Activated CD4-positive, alpha-beta memory T cell treated with anti-CD3 and anti-CD28 coated beads, Interleukin-2, amount 10 ng/mL, durations not matched to agents 7 days and 5 days (primary cell): ENCODE measurements around the gene RPL29. TPM values are rescaled to one million over a fixed set of nuclear protein-coding genes. Genes with fewer than 3 reads are reported as not detected.

Experiments
- CTCF ChIA-PET: fragments of 350-600 bp; sonication (Branson Sonifier 250); formaldehyde crosslinking; loops from one replicate; lab custom pipeline; 2021; ENCODE audit warnings: antibody characterized with exemption, inconsistent platforms; lab: Charles Lee
- POLR2A ChIA-PET: fragments of 350-600 bp; sonication (Branson Sonifier 250); formaldehyde crosslinking; loops from one replicate; lab custom pipeline; 2021; ENCODE audit warnings: antibody characterized with exemption; lab: Charles Lee
- DNase-seq: peaks from one replicate; pipeline ENCODE4 v3.0.0-alpha.2; 2020
- H3K27ac Mint-ChIP-seq: one replicate; pipeline ENCODE4 v1.8.0; 2021; ENCODE audit warnings: mild to moderate bottlenecking, mixed read lengths
- H3K27me3 Mint-ChIP-seq: one replicate; pipeline ENCODE4 v1.8.0; 2021; ENCODE audit warnings: mixed read lengths
- H3K36me3 Mint-ChIP-seq: one replicate; pipeline ENCODE4 v1.8.0; 2021; ENCODE audit warnings: low read depth, mixed read lengths
- H3K4me1 Mint-ChIP-seq: one replicate; pipeline ENCODE4 v1.8.0; 2021; ENCODE audit warnings: mixed read lengths
- H3K4me3 Mint-ChIP-seq: one replicate; pipeline ENCODE4 v1.8.0; 2021; ENCODE audit warnings: mild to moderate bottlenecking, mixed read lengths
- H3K9me3 Mint-ChIP-seq: one replicate; pipeline ENCODE4 v1.8.0; 2021; ENCODE audit warnings: mixed read lengths
- total RNA-seq, 2 experiments: library from RNA; stranded (reverse); gene quantifications; one replicate each; pipeline ENCODE4 v1.2.3, GENCODE V29; 2021

The RPL29 gene
- total RNA-seq, 2 experiments from 2014 or later: 1,042 to 1,047 TPM

DNA sequence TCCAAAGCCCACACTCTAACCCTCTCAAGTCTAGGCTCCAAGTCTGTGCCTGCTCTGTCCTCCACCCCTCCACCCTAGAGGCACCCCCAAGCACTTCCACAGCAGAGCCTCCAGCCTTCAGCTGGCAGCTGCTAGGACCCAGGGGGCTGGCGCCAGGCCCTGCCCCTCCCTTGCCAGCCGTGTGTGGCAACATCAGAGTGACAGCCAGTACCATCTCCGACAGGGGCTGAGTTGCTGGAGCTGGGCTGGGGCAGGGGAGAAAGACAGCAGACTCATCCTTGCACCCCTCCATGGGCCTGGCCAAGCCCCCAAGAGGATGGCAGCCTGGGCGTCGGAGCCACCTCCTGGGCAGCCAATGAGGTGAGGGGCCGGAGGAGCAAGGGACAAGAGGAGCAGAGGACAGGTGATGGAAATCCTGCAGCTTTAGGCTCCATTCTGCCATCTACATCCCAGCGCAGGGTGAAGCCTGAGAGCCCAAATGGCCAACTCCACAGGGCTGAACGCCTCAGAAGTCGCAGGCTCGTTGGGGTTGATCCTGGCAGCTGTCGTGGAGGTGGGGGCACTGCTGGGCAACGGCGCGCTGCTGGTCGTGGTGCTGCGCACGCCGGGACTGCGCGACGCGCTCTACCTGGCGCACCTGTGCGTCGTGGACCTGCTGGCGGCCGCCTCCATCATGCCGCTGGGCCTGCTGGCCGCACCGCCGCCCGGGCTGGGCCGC lies 40.4 kb downstream of the RPL29 start, which contains the start of gene GPR62:
TSS of gene GPR62 (plus strand) at position 207 of the 718 bp plus-strand sequence. CDS start at position 479, 272 bp downstream.
- Mint-ChIP-seq H3K9me3 (no peaks in the 10 kb centered on the region), H3K27ac (no peak within 1 kb of the TSS), H3K4me1 (peaks cover 7% of the 10 kb centered on the region), H3K4me3 (no peak within 1 kb of the TSS), H3K27me3 (peaks cover 35% of the 10 kb centered on the region), H3K36me3 (peaks cover 3% of the 10 kb centered on the region)
- ChIA-PET POLR2A (interaction anchor here (0.9 to 1.1 kb wide), 2 partner anchors 9 to 10 kb away, joined by 3 to 4 read pairs; no protein-coding TSS in a partner anchor), CTCF (no interaction called here)
- no peak for DNase-seq

GRCh38 chr3:51954713-51955112 lies 41.0 kb downstream of the RPL29 start:
- Mint-ChIP-seq H3K27me3 (peaks cover 35% of the 10 kb centered on the region), H3K27ac (no peak overlapping the region), H3K4me3 (no peak overlapping the region), H3K9me3 (no peaks in the 10 kb centered on the region), H3K4me1 (peaks cover 7% of the 10 kb centered on the region), H3K36me3 (peaks cover 3% of the 10 kb centered on the region)
- CTCF ChIA-PET: interaction anchor here (1.9 kb wide), 1 partner anchor 19 kb away, joined by 7 read pairs; the partner anchor contains the start of gene ABHD14B
- POLR2A ChIA-PET: interaction anchor here (0.9 to 1.9 kb wide), 4 partner anchors 8 to 41 kb away, joined by 3 to 5 read pairs (median 4); partner anchors contain the start of gene RPL29
- DNase-seq: no peak

DNA sequence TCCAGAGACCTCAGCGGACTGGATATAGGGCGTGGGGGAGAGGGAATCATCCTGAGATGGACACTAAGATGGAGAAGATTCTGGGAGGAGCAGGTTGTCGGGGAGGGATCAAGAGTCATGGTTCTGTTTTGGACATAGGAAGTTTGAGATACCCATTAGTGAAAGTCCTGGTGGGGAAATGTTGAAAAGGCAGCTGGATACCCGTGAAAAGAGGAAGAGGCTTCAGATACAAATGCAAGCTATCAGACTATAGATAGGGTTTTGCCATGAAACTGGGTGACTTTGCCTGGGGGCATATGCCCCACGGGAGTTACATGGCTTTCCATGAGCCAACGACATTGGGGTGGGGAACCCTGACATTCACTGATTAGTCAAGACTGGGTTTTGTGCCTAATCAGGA lies 41.6 kb downstream of the RPL29 start:
- ChIA-PET POLR2A (interaction anchor here (1.1 to 1.9 kb wide), 4 partner anchors 8 to 42 kb away, joined by 3 to 5 read pairs (median 4); partner anchors contain the start of gene RPL29), CTCF (interaction anchor here (0.5 to 1.9 kb wide), 2 partner anchors 20 to 1267 kb away, joined by 4 to 7 read pairs; partner anchors contain the start of gene ABHD14B)
- H3K36me3 Mint-ChIP-seq: peaks cover 3% of the 10 kb centered on the region
- H3K4me3 Mint-ChIP-seq: no peak overlapping the region
- peaks cover 35% of the 10 kb centered on the region for H3K27me3 Mint-ChIP-seq
- no peak overlapping the region for H3K27ac Mint-ChIP-seq
- H3K4me1 Mint-ChIP-seq: peaks cover 7% of the 10 kb centered on the region
- no peaks in the 10 kb centered on the region for H3K9me3 Mint-ChIP-seq
- no peak for DNase-seq

- H3K4me3 Mint-ChIP-seq: no peak overlapping the region
- peaks cover 7% of the 10 kb centered on the region for H3K4me1 Mint-ChIP-seq
- CTCF ChIA-PET: interaction anchor here (1.1 to 1.9 kb wide), 2 partner anchors 20 to 100 kb away, joined by 3 to 7 read pairs; partner anchors contain the start of gene ABHD14B
- H3K27me3 Mint-ChIP-seq: peaks cover 35% of the 10 kb centered on the region
- POLR2A ChIA-PET: interaction anchor here (1.2 to 1.9 kb wide), 3 partner anchors 9 to 43 kb away, joined by 3 to 5 read pairs (median 4); partner anchors contain the start of gene RPL29
- H3K27ac Mint-ChIP-seq: no peak overlapping the region
- no peaks in the 10 kb centered on the region for H3K9me3 Mint-ChIP-seq
- peaks cover 3% of the 10 kb centered on the region for H3K36me3 Mint-ChIP-seq
- DNase-seq: no peak
Measured at GRCh38 chr3:51953445-51953844, 42.2 kb downstream of the RPL29 start.

- ChIA-PET POLR2A (no interaction called here), CTCF (interaction anchor here (1.7 kb wide), 1 partner anchor 8 kb away, joined by 8 read pairs; the partner anchor contains the start of gene PARP3)
- peaks cover 29% of the 10 kb centered on the region for H3K27me3 Mint-ChIP-seq
- H3K4me3 Mint-ChIP-seq: no peak overlapping the region
- H3K27ac Mint-ChIP-seq: no peak overlapping the region
- H3K9me3 Mint-ChIP-seq: no peaks in the 10 kb centered on the region
- DNase-seq: no peak
- H3K4me1 Mint-ChIP-seq: peaks cover 2% of the 10 kb centered on the region
- no peaks in the 10 kb centered on the region for H3K36me3 Mint-ChIP-seq
Measured at GRCh38 chr3:51950899-51951298, 44.8 kb downstream of the RPL29 start.

DNA sequence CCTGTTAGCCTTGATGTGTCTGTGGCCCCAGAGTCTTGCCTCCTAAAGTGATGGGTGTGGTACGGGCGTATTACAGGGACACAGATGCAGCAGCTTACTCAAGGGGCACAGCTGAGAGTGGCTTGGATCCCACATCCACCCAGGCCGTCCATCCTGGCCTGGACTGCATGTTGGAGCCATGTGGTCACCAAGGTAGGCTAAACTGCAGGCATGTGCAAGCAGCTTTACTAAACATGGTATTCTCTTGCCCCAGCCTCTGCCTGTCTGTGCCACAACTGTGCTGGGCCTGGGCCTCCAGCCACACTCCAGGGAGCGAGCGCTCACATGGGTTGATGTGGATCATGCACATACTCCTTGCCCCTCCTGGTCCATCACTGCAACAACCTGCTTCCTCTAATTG lies 46.6 kb downstream of the RPL29 start:
- Mint-ChIP-seq H3K4me1 (no peaks in the 10 kb centered on the region), H3K27me3 (peaks cover 17% of the 10 kb centered on the region), H3K36me3 (no peaks in the 10 kb centered on the region), H3K4me3 (no peak overlapping the region), H3K27ac (no peak overlapping the region), H3K9me3 (no peaks in the 10 kb centered on the region)
- DNase-seq: no peak
- CTCF ChIA-PET: no interaction called here
- POLR2A ChIA-PET: no interaction called here

DNA sequence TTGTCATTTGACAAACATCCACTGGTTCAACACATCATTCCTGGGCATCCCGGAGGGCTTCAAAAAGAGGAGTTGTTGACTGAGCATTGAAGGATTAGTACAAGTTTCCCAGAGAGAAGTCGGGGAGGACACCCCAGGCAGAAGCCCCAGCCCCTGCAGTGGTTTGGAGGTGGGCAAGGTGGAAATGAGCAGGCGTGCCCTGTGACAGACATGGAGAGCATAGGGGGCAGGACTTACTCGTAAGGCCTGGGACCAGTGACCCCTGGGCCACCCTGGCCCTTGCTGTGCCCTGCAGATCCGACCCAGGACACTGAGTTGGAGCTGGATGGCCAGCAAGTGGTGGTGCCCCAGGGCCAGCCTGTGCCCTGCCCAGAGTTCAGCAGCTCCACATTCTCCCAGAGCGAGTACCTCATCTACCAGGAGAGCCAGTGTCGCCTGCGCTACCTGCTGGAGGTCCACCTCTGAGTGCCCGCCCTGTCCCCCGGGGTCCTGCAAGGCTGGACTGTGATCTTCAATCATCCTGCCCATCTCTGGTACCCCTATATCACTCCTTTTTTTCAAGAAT lies 47.6 kb downstream of the RPL29 start:
- ChIA-PET POLR2A (no interaction called here), CTCF (no interaction called here)
- H3K27me3 Mint-ChIP-seq: peaks cover 7% of the 10 kb centered on the region
- no peak overlapping the region for H3K27ac Mint-ChIP-seq
- no peak for DNase-seq
- H3K4me1 Mint-ChIP-seq: peaks cover under 1% of the 10 kb centered on the region
- H3K9me3 Mint-ChIP-seq: no peaks in the 10 kb centered on the region
- H3K36me3 Mint-ChIP-seq: no peaks in the 10 kb centered on the region
- no peak overlapping the region for H3K4me3 Mint-ChIP-seq

- Mint-ChIP-seq H3K36me3 (no peaks in the 10 kb centered on the region), H3K9me3 (no peaks in the 10 kb centered on the region), H3K27me3 (peaks cover 4% of the 10 kb centered on the region), H3K4me3 (no peak overlapping the region), H3K4me1 (peaks cover 8% of the 10 kb centered on the region), H3K27ac (no peak overlapping the region)
- no peak for DNase-seq
- ChIA-PET CTCF (no interaction called here), POLR2A (interaction anchor here (1.3 kb wide), 1 partner anchor 19 kb away, joined by 3 read pairs; the partner anchor contains the start of gene PCBP4)
Measured at GRCh38 chr3:51947215-51947900, 48.3 kb downstream of the RPL29 start.

- no peaks in the 10 kb centered on the region for H3K36me3 Mint-ChIP-seq
- ChIA-PET CTCF (no interaction called here), POLR2A (interaction anchor here (0.9 to 1.3 kb wide), 2 partner anchors 8 to 20 kb away, joined by 3 read pairs; partner anchors contain the start of genes GPR62 and PCBP4)
- H3K27ac Mint-ChIP-seq: no peak overlapping the region
- no peak for DNase-seq
- no peaks in the 10 kb centered on the region for H3K27me3 Mint-ChIP-seq
- no peaks in the 10 kb centered on the region for H3K9me3 Mint-ChIP-seq
- peaks cover 11% of the 10 kb centered on the region for H3K4me1 Mint-ChIP-seq
- no peak overlapping the region for H3K4me3 Mint-ChIP-seq
Measured at GRCh38 chr3:51946796-51947195, 48.9 kb downstream of the RPL29 start.

DNA sequence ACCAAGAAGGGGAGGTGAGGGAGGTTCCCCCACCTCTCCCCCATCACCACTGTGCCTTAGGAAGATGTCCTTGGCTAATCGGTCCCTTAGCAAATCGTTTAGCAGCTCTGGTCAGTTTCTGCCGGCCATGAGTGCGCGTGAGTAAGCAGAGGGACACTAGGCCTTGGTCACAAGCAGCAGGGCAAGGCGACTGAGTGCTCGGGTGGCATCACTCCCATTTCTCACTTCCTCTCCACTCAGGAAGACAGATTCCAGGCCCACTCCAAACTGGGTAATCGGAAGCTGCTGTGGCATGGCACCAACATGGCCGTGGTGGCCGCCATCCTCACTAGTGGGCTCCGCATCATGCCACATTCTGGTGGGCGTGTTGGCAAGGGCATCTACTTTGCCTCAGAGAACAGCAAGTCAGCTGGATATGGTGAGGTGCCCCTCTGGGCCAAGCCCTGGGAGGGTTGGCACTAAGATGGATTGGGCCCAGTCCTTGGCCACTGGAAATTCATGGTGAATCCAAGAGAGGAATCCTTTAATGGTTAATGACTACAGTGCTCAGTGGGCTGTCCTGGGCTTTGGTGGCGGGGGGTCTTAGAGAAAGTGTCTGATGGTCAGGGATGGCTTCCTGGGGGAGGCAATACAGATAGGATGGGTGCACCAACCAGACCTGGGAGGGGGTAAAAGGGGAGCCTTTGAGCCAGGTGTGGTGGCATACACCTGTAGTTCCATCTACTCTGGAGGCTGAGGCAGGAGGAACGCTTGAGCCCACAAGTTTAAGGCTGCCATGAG lies 49.6 kb downstream of the RPL29 start:
- ChIA-PET POLR2A (interaction anchor here (0.9 to 2.2 kb wide), 3 partner anchors 8 to 21 kb away, joined by 3 to 5 read pairs (median 3); partner anchors contain the start of genes GPR62 and PCBP4), CTCF (interaction anchor here (1.7 kb wide), 1 partner anchor 28 kb away, joined by 6 read pairs; the partner anchor contains the start of gene ABHD14B)
- Mint-ChIP-seq H3K27me3 (no peaks in the 10 kb centered on the region), H3K9me3 (no peaks in the 10 kb centered on the region), H3K27ac (no peak overlapping the region), H3K4me1 (peaks cover 15% of the 10 kb centered on the region), H3K36me3 (no peaks in the 10 kb centered on the region), H3K4me3 (no peak overlapping the region)
- no peak for DNase-seq

- no peak for DNase-seq
- Mint-ChIP-seq H3K4me1 (peaks cover 23% of the 10 kb centered on the region), H3K27ac (no peak overlapping the region), H3K4me3 (no peak overlapping the region), H3K27me3 (no peaks in the 10 kb centered on the region), H3K9me3 (no peaks in the 10 kb centered on the region), H3K36me3 (peaks cover 2% of the 10 kb centered on the region)
- ChIA-PET POLR2A (interaction anchor here (1.0 to 4.2 kb wide), 3 partner anchors 8 to 50 kb away, joined by 3 to 29 read pairs (median 5); partner anchors contain the start of gene RPL29), CTCF (interaction anchor here (1.7 kb wide), 1 partner anchor 29 kb away, joined by 6 read pairs; the partner anchor contains the start of gene ABHD14B)
Measured at GRCh38 chr3:51945031-51945840, 50.5 kb downstream of the RPL29 start.
